K562 (cell line): ENCODE measurements around the gene P4HB. TPM values are rescaled to one million over a fixed set of nuclear protein-coding genes. Genes with fewer than 3 reads are reported as not detected.
A peak's percentile ranks its signal among the peaks of the same experiment; 100 is the strongest.

Experiments
- ATAC-seq: fragments of 200-7000 bp; cut with Tn5 transposase; 3 replicates; pipeline ENCODE4 v1.9.1; 2020; ENCODE audit warnings: moderate library complexity
- BruUV-seq: library from RNA; stranded (reverse); fragments of 400-500 nt; replicated peaks from 2 replicates; lab custom pipeline; 2021; lab: Mats Ljungman, UMichigan
- CTCF ChIA-PET: fragments of 300-600 bp; formaldehyde crosslinking; extraction: SDS; loops from one replicate; lab custom pipeline; 2021; ENCODE audit warnings: low intra/inter-chr PET ratio; lab: Yijun Ruan, JAX
- POLR2A ChIA-PET: fragments of 300-600, 350-650 bp; sonication (Branson Sonifier 250); formaldehyde crosslinking; extraction: SDS; loops from one replicate; lab custom pipeline; 2021; ENCODE audit warnings: antibody characterized with exemption, inconsistent platforms; lab: Yijun Ruan, JAX
- DNase-seq, 4 experiments: peaks; one replicate each; pipeline versions ENCODE4 v3.0.0 to v3.0.0-alpha.2; 2011 to 2018; ENCODE audit warnings: low spot score in 3 of 4, mixed read lengths in 3 of 4; ENCODE audit errors: extremely low read depth in 1 of 4
- FAIRE-seq: peaks from 2 replicates; lab custom pipeline; 2011; peaks lifted over from hg19 to GRCh38; lab: Jason Lieb, UNC
- H2AFZ ChIP-seq: 2 replicates; pipeline ENCODE4 v1.6.0; 2011; ENCODE audit warnings: low read depth, low read length, control low read depth, inconsistent platforms
- H3K27ac ChIP-seq: fragments of 200-600 bp; 3 replicates; pipeline ENCODE4 v1.8.0; 2011; ENCODE audit warnings: low read depth, mild to moderate bottlenecking, control low read depth, inconsistent platforms, low read length, moderate library complexity, mixed read lengths; ENCODE audit errors: extremely low read depth
- H3K27me3 ChIP-seq, 2 experiments: fragments of 300-600 bp in 1 of 2; 2 replicates in 1 of 2; 3 replicates in 1 of 2; pipeline versions ENCODE4 v1.6.0 to v1.8.0; 2011; ENCODE audit warnings: inconsistent platforms in 2 of 2, low read length in 2 of 2, mild to moderate bottlenecking in 1 of 2, mixed read lengths in 1 of 2, moderate library complexity in 1 of 2; ENCODE audit not compliant: control insufficient read depth in 2 of 2, insufficient read depth in 2 of 2
- H3K36me3 ChIP-seq: fragments of 300-600 bp; 3 replicates; pipeline ENCODE4 v1.8.0; 2011; ENCODE audit warnings: mild to moderate bottlenecking, low read length, inconsistent platforms; ENCODE audit not compliant: control insufficient read depth, insufficient read depth
- H3K4me1 ChIP-seq, 2 experiments: fragments of 200-600 bp in 1 of 2; replicated peaks in 1 of 2; 2 replicates in 1 of 2; 3 replicates in 1 of 2; pipeline versions ENCODE4 v1.5.1 to v1.8.0; 2011; ENCODE audit warnings: inconsistent platforms in 2 of 2, low read length in 2 of 2, mild to moderate bottlenecking in 1 of 2, mixed read lengths in 1 of 2, moderate library complexity in 1 of 2; ENCODE audit not compliant: control insufficient read depth in 2 of 2, insufficient read depth in 2 of 2
- H3K4me2 ChIP-seq: 2 replicates; pipeline ENCODE4 v1.6.1; 2011; ENCODE audit warnings: low read length, control low read depth, inconsistent platforms, mixed read lengths; ENCODE audit not compliant: insufficient read depth
- H3K4me3 ChIP-seq: fragments of 200-600 bp; sonication (generic), shearing (Covaris generic); 2 replicates; pipeline ENCODE4 v1.5.1; 2016; ENCODE audit warnings: control low read depth, inconsistent platforms
- H3K79me2 ChIP-seq: fragments of 200-600 bp; 3 replicates; pipeline ENCODE4 v1.8.0; 2011; ENCODE audit warnings: low read length, inconsistent platforms; ENCODE audit not compliant: control insufficient read depth, insufficient read depth
- H3K9ac ChIP-seq, 2 experiments: 2 replicates each; pipeline versions ENCODE4 v1.6.0 to v1.6.1; 2011; ENCODE audit warnings: low read depth in 2 of 2, low read length in 2 of 2, control low read depth in 1 of 2, inconsistent platforms in 1 of 2, mild to moderate bottlenecking in 1 of 2, mixed read lengths in 1 of 2; ENCODE audit not compliant: insufficient read depth in 1 of 2
- H3K9me1 ChIP-seq: one replicate; pipeline ENCODE4 v1.6.0; 2011; ENCODE audit warnings: inconsistent platforms, mild to moderate bottlenecking, low read length, moderate library complexity; ENCODE audit not compliant: control insufficient read depth, insufficient read depth
- H3K9me3 ChIP-seq: replicated peaks from 2 replicates; pipeline ENCODE4 v1.5.1; 2011; ENCODE audit warnings: low read depth, low read length, inconsistent platforms; ENCODE audit not compliant: control insufficient read depth, insufficient read depth
- H4K20me1 ChIP-seq: replicated peaks from 2 replicates; pipeline ENCODE4 v1.6.1; 2011; ENCODE audit warnings: low read length, inconsistent platforms, mixed read lengths; ENCODE audit not compliant: control insufficient read depth, insufficient read depth
- KLF16 ChIP-seq: IDR thresholded peaks from 2 replicates; pipeline ENCODE4 v1.6.1; 2016; ENCODE audit warnings: antibody characterized with exemption
- MYC ChIP-seq, 2 experiments: fragments of 250-450 bp in 1 of 2; sonication (Bioruptor Pico) in 1 of 2; IDR thresholded peaks; 2 replicates each; pipeline versions ENCODE4 v1.5.1 to v1.6.1; 2012 to 2021; ENCODE audit warnings: low read depth in 2 of 2, borderline replicate concordance in 1 of 2, improper control_type of control experiment in 1 of 2, low read length in 1 of 2, mild to moderate bottlenecking in 1 of 2, moderate library complexity in 1 of 2
- RAD21 ChIP-seq, 2 experiments: fragments of 250-450 bp in 1 of 2; fragments of 450-650 bp in 1 of 2; sonication (Bioruptor Pico) in 1 of 2; formaldehyde crosslinking in 1 of 2; IDR thresholded peaks in 1 of 2; conservative IDR thresholded peaks in 1 of 2; 2 replicates each; pipeline versions ENCODE4 v1.4.0 to v1.8.0; 2020 to 2022; ENCODE audit warnings: mild to moderate bottlenecking in 2 of 2, moderate library complexity in 1 of 2
- SAFB ChIP-seq: fragments of 200-400 bp; formaldehyde crosslinking; IDR thresholded peaks from 2 replicates; pipeline ENCODE4 v1.6.1; 2017; ENCODE audit warnings: low read depth, low read length, borderline replicate concordance
- SLC30A9 ChIP-seq: fragments of 250-450 bp; sonication (Bioruptor Pico); IDR thresholded peaks from 2 replicates; pipeline ENCODE4 v1.8.0; 2022; ENCODE audit warnings: mild to moderate bottlenecking, moderate library complexity
- SRF ChIP-seq, 2 experiments: fragments of 250-450, 450-650 bp in 1 of 2; sonication (Bioruptor Pico) in 1 of 2; sonication (generic) in 1 of 2; formaldehyde crosslinking; IDR thresholded peaks; 2 replicates each; pipeline versions ENCODE4 v1.5.0 to v1.5.1; 2020 to 2022; ENCODE audit warnings: mild to moderate bottlenecking in 1 of 2, missing genetic modification reagents in 1 of 2
- ZNF431 ChIP-seq: sonication (generic); formaldehyde crosslinking; IDR thresholded peaks from 2 replicates; pipeline ENCODE4 v1.8.0; 2022; ENCODE audit warnings: mild to moderate bottlenecking, missing genetic modification reagents
- ZNF717 ChIP-seq: fragments of 250-450 bp; sonication (Bioruptor Pico); IDR thresholded peaks from 2 replicates; pipeline ENCODE4 v1.5.0; 2021
- WGBS: fragments of 100-300 bp; shearing (Covaris generic); methylation state at CpG from one replicate; pipeline ENCODE4 v1.1.6; 2016; ENCODE audit warnings: low coverage, mixed read lengths; ENCODE audit not compliant: insufficient coverage; ENCODE audit errors: missing lambda C conversion rate; 5-methylcytosine and 5-hydroxymethylcytosine counted together
- in situ Hi-C: fragments of 300-500 bp; cut with MboI; formaldehyde crosslinking; loops from 4 replicates; pipeline ENCODE4 v1.15.0; 2018; ENCODE audit warnings: inconsistent platforms, mixed read lengths
- intact Hi-C: fragments of 100-400 bp; cut with micrococcal nuclease; formaldehyde crosslinking; loops from 2 replicates; pipeline ENCODE4 v1.14.2; 2022
- polyA plus RNA-seq, 8 experiments: library from polyadenylated mRNA; depleted of rRNA in 4 of 8; stranded (reverse) in 5 of 8; unstranded in 3 of 8; fragments of >200 nt; fragmentation: Nextera tagmentation in 2 of 8; fragmentation: Illumina TruSeq in 1 of 8; extraction: Ambion mirVana in 2 of 8; extraction: Trizol in 1 of 8; gene quantifications; 2 replicates each; pipeline versions ENCODE4 v1.2.1 to v1.2.3, GENCODE V29; 2011 to 2014; ENCODE audit warnings: inconsistent platforms in 1 of 8, missing spikeins in 1 of 8
- total RNA-seq, 7 experiments: library from RNA; depleted of rRNA in 6 of 7; stranded (reverse); fragments of >200 nt in 6 of 7; fragmentation: Illumina TruSeq in 2 of 7; extraction: Trizol in 2 of 7; gene quantifications; 2 replicates each; pipeline versions ENCODE4 v1.2.1 to v1.2.3, GENCODE V29; 2011 to 2021; ENCODE audit warnings: low replicate concordance in 1 of 7
- TF ChIP-seq, protein P1 (sequence below): sonication (generic); formaldehyde crosslinking; IDR thresholded peaks from 2 replicates; pipeline ENCODE4 v1.8.0; 2022; ENCODE audit warnings: mild to moderate bottlenecking, missing genetic modification reagents
- TF ChIP-seq, protein P2 (sequence below): fragments of 150-350 bp; conservative IDR thresholded peaks from 2 replicates; pipeline ENCODE4 v1.6.1; 2014; ENCODE audit warnings: low read length
- TF ChIP-seq, protein P3 (sequence below): fragments of 450-650 bp; IDR thresholded peaks from 2 replicates; pipeline ENCODE4 v1.6.1; 2016

P4HB gene
- total and polyA plus RNA-seq, 9 of the 15 experiments (the other 6 are each of a cell fraction or from before 2014, with no cell fraction given) = 4.4 to 645 (median 325) TPM

DNA sequence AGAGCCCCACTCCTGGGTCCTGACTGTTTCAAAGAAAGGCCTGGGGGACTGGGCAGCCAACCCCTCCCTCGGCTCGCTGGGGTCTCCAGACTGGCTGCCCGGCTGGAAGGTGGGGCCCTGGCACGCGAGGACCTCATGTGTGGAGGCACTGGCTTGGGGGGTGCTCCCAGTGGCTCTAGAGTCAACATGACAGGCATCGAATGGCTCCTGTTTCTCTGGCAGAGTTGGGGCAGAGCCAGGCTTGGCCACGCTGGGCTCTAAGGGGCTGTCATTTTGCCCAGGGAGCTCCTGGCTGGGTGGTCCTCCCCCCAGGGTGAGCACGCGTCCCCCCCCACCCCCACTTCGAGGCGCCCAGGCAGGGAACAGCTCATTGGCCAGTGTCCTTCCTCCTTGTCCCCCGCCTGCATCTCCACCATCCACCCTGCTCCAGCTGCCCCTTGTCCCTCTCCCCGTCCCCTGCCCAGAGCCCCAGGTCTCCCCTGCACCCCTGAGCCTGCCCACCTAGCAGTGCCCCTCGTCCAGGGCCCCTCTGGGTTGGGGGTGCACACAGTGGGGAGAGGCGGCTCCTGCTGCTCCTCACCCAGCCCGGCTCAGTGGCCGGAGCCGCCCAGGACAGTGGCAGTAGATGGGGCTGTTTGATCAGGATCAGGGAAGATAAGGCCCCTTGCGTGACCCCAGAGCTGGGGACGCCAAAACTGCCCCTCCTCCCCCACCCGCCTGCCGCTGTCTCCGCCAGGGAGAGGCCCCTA is 53.7 kb downstream of the P4HB start:
- Histone ChIP-seq H3K9ac (peak overlapping the region in 1 of 2 experiments; percentile 79; a peak in 2 of 4 replicates), H3K27ac (no peak overlapping the region), H4K20me1 (peaks cover 14% of the 10 kb centered on the region), H3K36me3 (no peaks in the 10 kb centered on the region), H3K4me2 (no peak overlapping the region), H3K9me1 (no peaks in the 10 kb centered on the region), H3K4me1 (peaks cover 0 to 82% of the 10 kb centered on the region in 2 experiments; a peak in 3 of 5 replicates), H3K79me2 (no peaks in the 10 kb centered on the region), H3K9me3 (no peaks in the 10 kb centered on the region), H2AFZ (no peak overlapping the region), H3K4me3 (no peak overlapping the region), H3K27me3 (peaks cover 24 to 84% of the 10 kb centered on the region in 2 experiments; a peak in 4 of 5 replicates)
- in situ Hi-C loops = loop anchor here (5.0 kb wide), 1 partner anchor 69 kb away; no protein-coding TSS in a partner anchor
- ATAC-seq = peak; percentile 59
- POLR2A ChIA-PET = interaction anchor here (0.6 to 1.1 kb wide), 4 partner anchors 15 to 292 kb away, joined by 3 to 4 read pairs (median 3); partner anchors contain the start of gene P4HB
- BruUV-seq = no TSS peak
- intact Hi-C loops = no loop called here
- peak in 2 of 4 experiments; percentile 56 to 61 for DNase-seq
- CTCF ChIA-PET = no interaction called here
- FAIRE-seq = no peak
- WGBS = 2% methylated on average over 16 of the region's 23 CpGs
- TF ChIP-seq RAD21 (CRISPR knock-in tag; conservative IDR thresholded peaks at IDR 0.05 in 1 of 2, IDR thresholded peaks at IDR 0.05 in 1 of 2) (peak in 1 of 2 experiments; percentile 29; a peak in 1 of 4 replicates), ZNF431 (CRISPR knock-in tag) (no peak), KLF16 (no peak), SRF (CRISPR knock-in tag; IDR thresholded peaks at IDR 0.05) (no peak), ZNF717 (CRISPR knock-in tag) (no peak), SLC30A9 (CRISPR knock-in tag) (no peak), MYC (IDR thresholded peaks at IDR 0.05; ENCODE audit: low read depth, low read length) (no peak), MYC (CRISPR knock-in tag; IDR thresholded peaks at IDR 0.05; ENCODE audit: borderline replicate concordance, low read depth) (no peak), SAFB (no peak)
- TF ChIP-seq, protein P1, sequence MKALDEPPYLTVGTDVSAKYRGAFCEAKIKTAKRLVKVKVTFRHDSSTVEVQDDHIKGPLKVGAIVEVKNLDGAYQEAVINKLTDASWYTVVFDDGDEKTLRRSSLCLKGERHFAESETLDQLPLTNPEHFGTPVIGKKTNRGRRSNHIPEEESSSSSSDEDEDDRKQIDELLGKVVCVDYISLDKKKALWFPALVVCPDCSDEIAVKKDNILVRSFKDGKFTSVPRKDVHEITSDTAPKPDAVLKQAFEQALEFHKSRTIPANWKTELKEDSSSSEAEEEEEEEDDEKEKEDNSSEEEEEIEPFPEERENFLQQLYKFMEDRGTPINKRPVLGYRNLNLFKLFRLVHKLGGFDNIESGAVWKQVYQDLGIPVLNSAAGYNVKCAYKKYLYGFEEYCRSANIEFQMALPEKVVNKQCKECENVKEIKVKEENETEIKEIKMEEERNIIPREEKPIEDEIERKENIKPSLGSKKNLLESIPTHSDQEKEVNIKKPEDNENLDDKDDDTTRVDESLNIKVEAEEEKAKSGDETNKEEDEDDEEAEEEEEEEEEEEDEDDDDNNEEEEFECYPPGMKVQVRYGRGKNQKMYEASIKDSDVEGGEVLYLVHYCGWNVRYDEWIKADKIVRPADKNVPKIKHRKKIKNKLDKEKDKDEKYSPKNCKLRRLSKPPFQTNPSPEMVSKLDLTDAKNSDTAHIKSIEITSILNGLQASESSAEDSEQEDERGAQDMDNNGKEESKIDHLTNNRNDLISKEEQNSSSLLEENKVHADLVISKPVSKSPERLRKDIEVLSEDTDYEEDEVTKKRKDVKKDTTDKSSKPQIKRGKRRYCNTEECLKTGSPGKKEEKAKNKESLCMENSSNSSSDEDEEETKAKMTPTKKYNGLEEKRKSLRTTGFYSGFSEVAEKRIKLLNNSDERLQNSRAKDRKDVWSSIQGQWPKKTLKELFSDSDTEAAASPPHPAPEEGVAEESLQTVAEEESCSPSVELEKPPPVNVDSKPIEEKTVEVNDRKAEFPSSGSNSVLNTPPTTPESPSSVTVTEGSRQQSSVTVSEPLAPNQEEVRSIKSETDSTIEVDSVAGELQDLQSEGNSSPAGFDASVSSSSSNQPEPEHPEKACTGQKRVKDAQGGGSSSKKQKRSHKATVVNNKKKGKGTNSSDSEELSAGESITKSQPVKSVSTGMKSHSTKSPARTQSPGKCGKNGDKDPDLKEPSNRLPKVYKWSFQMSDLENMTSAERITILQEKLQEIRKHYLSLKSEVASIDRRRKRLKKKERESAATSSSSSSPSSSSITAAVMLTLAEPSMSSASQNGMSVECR (CRISPR knock-in tag) = no peak
- TF ChIP-seq, protein P2, sequence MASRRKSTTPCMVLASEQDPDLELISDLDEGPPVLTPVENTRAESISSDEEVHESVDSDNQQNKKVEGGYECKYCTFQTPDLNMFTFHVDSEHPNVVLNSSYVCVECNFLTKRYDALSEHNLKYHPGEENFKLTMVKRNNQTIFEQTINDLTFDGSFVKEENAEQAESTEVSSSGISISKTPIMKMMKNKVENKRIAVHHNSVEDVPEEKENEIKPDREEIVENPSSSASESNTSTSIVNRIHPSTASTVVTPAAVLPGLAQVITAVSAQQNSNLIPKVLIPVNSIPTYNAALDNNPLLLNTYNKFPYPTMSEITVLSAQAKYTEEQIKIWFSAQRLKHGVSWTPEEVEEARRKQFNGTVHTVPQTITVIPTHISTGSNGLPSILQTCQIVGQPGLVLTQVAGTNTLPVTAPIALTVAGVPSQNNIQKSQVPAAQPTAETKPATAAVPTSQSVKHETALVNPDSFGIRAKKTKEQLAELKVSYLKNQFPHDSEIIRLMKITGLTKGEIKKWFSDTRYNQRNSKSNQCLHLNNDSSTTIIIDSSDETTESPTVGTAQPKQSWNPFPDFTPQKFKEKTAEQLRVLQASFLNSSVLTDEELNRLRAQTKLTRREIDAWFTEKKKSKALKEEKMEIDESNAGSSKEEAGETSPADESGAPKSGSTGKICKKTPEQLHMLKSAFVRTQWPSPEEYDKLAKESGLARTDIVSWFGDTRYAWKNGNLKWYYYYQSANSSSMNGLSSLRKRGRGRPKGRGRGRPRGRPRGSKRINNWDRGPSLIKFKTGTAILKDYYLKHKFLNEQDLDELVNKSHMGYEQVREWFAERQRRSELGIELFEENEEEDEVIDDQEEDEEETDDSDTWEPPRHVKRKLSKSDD = no peak
- TF ChIP-seq, protein P3, sequence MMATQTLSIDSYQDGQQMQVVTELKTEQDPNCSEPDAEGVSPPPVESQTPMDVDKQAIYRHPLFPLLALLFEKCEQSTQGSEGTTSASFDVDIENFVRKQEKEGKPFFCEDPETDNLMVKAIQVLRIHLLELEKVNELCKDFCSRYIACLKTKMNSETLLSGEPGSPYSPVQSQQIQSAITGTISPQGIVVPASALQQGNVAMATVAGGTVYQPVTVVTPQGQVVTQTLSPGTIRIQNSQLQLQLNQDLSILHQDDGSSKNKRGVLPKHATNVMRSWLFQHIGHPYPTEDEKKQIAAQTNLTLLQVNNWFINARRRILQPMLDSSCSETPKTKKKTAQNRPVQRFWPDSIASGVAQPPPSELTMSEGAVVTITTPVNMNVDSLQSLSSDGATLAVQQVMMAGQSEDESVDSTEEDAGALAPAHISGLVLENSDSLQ = no peak
